22Rv1 (cell line): Measurements from ENCODE around the gene GTPBP10.
A peak's percentile ranks its signal among the peaks of the same experiment; 100 is the strongest.

Experiments used
- H3K27ac ChIP-seq: fragments of 450-650 bp; 2 replicates; pipeline ENCODE4 v1.5.1; 2017
- CTCF ChIP-seq: fragments of 450-650 bp; IDR thresholded peaks from 2 replicates; pipeline ENCODE4 v1.5.1; 2017; ENCODE audit warnings: mild to moderate bottlenecking
- ZFX ChIP-seq: fragments of 450-650 bp; IDR thresholded peaks from 2 replicates; pipeline ENCODE4 v1.6.1; 2017; ENCODE audit warnings: antibody characterized with exemption, borderline replicate concordance

GTPBP10 gene

DNA sequence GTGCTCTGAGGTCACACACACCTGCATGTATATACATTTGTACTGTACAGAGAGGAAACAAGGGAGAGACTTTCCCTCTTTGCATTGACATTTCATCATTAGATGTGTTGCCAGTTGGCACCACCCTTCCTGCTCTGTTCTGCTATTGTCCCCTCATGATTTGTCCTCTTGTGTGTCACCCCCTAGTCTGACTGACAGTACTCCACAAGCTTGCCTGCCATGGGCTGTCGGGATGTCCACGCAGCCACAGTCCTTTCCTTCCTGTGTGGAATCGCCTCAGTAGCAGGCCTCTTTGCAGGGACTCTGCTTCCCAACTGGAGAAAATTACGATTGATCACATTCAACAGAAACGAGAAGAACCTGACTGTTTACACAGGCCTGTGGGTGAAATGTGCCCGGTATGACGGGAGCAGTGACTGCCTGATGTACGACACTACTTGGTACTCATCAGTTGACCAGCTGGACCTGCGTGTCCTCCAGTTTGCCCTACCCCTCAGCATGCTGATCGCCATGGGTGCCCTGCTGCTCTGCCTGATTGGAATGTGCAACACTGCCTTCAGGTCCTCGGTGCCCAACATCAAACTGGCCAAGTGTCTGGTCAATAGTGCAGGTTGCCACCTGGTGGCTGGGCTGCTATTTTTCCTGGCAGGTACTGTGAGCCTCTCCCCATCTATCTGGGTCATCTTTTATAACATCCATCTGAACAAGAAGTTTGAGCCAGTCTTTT is 66.1 kb downstream of the GTPBP10 start:
- H3K27ac ChIP-seq: peak overlapping the region; percentile 70
- TF ChIP-seq CTCF: peak; percentile 78
- TF ChIP-seq ZFX: no peak

DNA sequence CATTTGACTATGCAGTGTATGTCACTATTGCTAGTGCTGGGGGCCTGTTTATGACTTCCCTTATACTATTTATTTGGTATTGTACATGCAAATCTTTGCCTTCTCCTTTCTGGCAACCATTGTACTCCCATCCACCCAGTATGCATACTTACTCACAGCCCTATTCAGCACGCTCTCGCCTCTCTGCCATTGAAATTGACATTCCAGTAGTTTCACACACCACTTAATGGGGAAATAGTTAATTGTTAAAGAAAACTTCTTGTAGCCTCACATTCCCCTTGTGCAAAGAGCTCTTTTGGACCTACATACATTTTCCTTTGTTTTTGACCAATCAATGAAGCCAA is 66.6 kb downstream of the GTPBP10 start:
- TF ChIP-seq CTCF: peak; percentile 40
- TF ChIP-seq ZFX: no peak
- no peak overlapping the region for H3K27ac ChIP-seq

GRCh38 chr7:90421651-90422050 is 75.1 kb downstream of the GTPBP10 start:
- no peak overlapping the region for H3K27ac ChIP-seq
- TF ChIP-seq CTCF (no peak), ZFX (no peak)

DNA sequence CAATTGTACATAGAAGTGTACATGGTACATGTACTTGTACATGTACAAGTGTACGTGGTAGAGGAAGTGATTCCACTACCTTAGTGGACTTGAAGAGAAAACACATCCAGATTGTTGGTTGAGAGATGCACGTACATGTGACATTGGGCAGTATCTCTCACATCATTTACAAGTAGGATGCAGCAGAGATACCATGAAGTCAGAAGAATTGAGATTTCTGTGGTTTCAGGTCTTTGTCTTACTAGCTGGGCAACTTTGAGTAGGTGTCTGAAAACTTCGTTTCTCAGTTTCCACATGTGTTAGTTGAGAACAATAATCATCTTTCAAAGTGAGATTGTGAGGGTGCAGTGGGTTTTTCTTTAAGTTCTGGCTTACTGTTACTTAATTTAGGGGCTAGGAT is 78.2 kb downstream of the GTPBP10 start:
- TF ChIP-seq CTCF (no peak), ZFX (no peak)
- no peak overlapping the region for H3K27ac ChIP-seq

DNA sequence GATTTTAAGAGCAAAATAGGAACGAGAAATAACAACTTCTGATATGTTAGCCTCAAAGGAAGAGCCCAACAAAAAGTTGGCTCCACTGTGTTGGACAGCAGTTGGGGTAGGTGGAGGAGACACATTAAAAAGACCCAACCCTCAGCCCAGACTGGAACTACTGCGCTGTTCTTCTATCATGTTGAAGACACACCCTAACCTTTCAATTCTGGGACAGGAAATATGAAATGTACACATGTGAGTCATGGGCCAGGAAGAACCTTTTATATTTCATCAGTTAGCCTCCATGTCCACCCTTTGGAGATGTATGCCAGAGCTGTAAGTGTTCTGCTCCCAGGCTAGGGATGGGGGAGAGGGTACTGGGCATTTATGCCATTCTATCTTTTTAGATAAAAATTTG is 78.9 kb downstream of the GTPBP10 start:
- no peak overlapping the region for H3K27ac ChIP-seq
- no peak for TF ChIP-seq ZFX
- TF ChIP-seq CTCF: no peak

GRCh38 chr7:90430614-90431460 is 84.3 kb downstream of the GTPBP10 start:
- no peak for TF ChIP-seq ZFX
- TF ChIP-seq CTCF: no peak
- H3K27ac ChIP-seq: no peak overlapping the region

DNA sequence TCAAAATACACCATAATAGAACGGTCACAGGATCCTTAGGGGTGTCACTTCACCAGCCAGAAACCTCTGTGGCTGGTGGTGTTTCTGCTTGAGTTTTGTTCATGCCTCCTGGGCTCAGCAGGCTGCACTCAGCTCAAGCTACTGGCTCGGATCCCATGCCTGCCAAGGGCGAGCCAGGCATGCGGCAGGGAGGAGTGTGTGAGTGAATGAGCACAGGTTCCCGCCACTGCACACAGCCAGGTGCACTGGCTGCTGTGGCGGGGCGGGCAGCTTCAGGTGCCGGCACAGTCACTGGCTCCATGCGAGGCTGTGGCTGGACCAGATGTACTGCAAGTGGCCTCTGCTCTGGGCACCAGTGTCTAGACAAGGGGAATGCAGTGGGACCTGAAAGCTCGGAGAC is 86.2 kb downstream of the GTPBP10 start:
- TF ChIP-seq ZFX: no peak
- no peak for TF ChIP-seq CTCF
- no peak overlapping the region for H3K27ac ChIP-seq
